Measurements from ENCODE around the gene PDE4D.

Gene PDE4D

DNA sequence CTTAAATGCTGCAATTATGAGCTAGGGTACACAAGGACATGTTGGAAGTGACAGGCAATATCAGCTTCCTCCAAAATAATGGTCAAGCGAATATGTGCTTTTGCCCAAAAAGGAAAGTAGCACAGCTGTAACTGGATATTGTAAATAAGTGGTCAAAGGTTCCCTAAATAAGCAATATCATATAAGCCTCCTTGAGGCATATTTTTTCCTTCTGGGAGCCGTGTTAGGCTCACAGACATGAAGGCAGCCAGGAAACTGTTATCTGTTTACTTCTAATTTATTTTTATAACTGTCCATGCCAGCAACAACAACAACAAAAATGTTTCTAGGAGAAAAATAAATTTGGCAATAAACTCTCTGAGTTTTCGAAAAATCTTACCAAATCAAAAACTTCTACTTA, 648.3 kb downstream of the PDE4D start:
- no peak overlapping the region for H3K4me3 ChIP-seq (ENCODE audit: control insufficient read depth, low read depth, low read length)
- TF ChIP-seq, protein P1, sequence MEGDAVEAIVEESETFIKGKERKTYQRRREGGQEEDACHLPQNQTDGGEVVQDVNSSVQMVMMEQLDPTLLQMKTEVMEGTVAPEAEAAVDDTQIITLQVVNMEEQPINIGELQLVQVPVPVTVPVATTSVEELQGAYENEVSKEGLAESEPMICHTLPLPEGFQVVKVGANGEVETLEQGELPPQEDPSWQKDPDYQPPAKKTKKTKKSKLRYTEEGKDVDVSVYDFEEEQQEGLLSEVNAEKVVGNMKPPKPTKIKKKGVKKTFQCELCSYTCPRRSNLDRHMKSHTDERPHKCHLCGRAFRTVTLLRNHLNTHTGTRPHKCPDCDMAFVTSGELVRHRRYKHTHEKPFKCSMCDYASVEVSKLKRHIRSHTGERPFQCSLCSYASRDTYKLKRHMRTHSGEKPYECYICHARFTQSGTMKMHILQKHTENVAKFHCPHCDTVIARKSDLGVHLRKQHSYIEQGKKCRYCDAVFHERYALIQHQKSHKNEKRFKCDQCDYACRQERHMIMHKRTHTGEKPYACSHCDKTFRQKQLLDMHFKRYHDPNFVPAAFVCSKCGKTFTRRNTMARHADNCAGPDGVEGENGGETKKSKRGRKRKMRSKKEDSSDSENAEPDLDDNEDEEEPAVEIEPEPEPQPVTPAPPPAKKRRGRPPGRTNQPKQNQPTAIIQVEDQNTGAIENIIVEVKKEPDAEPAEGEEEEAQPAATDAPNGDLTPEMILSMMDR (conservative IDR thresholded peaks at IDR 0.05; ENCODE audit: control insufficient read depth, insufficient read depth, low read depth, low read length), result no peak
- DNase-seq (ENCODE audit: low read depth), result no peak

DNA sequence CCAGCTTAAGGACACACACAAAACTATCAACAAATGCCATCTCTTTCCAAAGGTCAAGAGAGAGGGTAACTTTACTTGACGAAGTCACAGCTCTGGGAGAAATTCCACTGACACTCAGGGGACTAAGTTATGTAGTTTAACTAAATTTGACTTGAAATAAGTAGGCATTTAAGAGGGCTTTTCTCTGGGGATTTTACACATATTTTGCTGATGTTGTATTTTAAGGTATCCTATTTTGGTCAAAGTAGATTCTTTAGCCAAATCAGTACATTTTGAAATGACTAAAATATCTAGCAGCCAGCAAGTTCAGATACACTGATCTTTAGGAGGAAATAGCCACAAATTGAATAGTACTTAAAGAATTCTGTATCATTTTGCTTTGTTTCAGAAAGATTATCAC, 652.0 kb downstream of the PDE4D start:
- TF ChIP-seq, protein P1 (conservative IDR thresholded peaks at IDR 0.05; ENCODE audit: control insufficient read depth, insufficient read depth, low read depth, low read length), result no peak
- DNase-seq (ENCODE audit: low read depth), result no peak
- no peak overlapping the region for H3K4me3 ChIP-seq (ENCODE audit: control insufficient read depth, low read depth, low read length)

DNA sequence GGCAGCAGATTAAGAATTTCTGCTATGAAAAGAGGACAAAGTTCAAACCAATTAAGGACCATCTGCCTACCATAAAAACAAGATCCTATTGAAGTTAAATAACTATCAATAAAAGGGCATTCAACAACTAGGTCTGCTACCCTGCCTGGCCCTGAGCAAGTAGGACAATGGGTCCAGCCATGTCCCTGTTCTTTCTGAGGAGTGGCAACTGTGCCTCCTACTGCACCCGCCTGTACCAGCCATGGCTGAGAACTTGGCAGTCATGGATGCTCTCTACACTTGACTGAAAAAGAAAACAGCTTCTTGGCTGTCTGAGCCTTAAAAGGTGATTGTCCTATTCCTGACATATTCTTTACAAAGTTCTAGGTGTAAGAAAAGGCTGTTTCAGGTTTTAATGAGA, 652.4 kb downstream of the PDE4D start:
- no peak overlapping the region for H3K4me3 ChIP-seq (ENCODE audit: control insufficient read depth, low read depth, low read length)
- DNase-seq (ENCODE audit: low read depth), result no peak
- TF ChIP-seq, protein P1 (conservative IDR thresholded peaks at IDR 0.05; ENCODE audit: control insufficient read depth, insufficient read depth, low read depth, low read length), result no peak

DNA sequence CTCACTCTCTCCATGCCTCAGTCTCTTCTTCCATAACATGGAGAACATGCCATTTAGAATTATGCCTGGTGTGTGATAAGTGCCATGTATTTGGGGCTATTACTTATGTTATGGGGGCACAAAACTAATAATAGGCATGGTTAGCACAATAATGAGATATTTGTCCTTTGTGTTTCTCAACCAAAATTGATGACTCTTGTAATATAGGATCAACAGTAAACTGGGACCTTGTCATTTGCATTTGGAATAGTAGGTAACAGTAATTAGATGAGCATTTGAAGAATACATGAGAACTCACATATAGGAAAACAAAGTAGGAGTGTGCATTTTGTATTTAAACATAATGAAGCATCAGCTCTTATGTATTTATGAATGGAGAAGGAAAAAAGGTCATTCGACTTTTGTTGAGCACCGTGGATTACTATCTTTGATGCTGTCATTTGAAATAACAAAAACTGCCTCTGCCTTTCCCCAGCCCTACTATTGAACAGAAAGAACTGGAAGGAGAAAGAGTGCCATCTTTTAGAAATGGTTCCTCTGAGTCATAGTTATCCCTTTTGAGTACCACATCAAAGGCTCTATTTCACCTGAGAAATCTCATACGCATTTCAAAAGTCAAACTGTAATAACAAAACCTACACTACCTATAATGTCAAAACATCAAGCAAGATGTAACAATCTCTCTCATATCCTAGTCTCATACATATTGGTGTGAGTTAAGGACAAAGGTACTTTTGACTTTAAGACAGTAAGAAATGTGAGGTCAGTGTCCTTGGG, 655.2 kb downstream of the PDE4D start:
- no peak for DNase-seq (ENCODE audit: low read depth)
- no peak overlapping the region for H3K4me3 ChIP-seq (ENCODE audit: control insufficient read depth, low read depth, low read length)
- TF ChIP-seq, protein P1 (conservative IDR thresholded peaks at IDR 0.05; ENCODE audit: control insufficient read depth, insufficient read depth, low read depth, low read length), result no peak

DNA sequence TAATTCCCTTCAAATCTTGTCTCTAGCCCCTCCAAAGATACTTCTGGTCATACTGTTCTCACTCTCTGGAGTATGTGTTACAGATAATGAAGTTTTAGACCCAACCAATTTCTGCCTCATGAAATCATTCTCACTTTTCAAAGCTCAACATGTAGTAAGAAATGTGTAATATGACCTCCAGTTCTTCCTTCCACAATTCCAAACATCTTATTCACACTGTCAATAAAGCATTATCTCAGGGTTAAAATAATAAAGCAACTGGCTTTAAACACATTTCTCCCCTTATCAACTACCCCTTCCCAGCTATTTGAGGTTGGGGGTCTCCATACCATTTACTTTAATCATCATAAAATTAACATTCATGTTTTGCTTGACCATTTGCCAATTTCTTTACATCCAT, 656.5 kb downstream of the PDE4D start:
- DNase-seq (ENCODE audit: low read depth), result no peak
- H3K4me3 ChIP-seq (ENCODE audit: control insufficient read depth, low read depth, low read length), result no peak overlapping the region
- TF ChIP-seq, protein P1 (conservative IDR thresholded peaks at IDR 0.05; ENCODE audit: control insufficient read depth, insufficient read depth, low read depth, low read length), result no peak

DNA sequence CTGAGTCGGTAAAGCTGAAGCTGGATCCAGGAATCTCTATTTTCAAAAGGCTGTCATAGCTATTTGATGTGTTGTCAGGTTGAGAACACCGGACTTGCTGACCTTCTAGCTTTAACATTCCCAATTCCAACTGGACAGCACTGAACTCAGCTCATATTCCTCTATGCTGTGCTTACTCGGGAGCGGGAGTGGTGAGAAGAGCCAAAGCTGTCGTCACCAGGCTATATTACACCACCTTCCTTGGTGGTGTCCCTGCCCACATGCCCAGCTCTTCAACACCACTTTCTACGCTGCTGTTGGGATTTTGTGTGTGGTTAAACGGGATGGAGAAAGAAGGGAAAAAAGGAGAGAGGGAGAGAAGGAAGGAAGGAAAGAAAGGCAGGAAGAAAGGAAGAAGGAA, 657.1 kb downstream of the PDE4D start:
- no peak overlapping the region for H3K4me3 ChIP-seq (ENCODE audit: control insufficient read depth, low read depth, low read length)
- TF ChIP-seq, protein P1 (conservative IDR thresholded peaks at IDR 0.05; ENCODE audit: control insufficient read depth, insufficient read depth, low read depth, low read length), result no peak
- peak; percentile 4 for DNase-seq (ENCODE audit: low read depth)
